ENCODE measurements around the gene ATP8B4.
"Not testable (repeated sequence)": the region's sequence is repeated elsewhere in the genome, so short reads cannot be mapped to it uniquely, and the experiment has no call there.

The ATP8B4 gene

DNA sequence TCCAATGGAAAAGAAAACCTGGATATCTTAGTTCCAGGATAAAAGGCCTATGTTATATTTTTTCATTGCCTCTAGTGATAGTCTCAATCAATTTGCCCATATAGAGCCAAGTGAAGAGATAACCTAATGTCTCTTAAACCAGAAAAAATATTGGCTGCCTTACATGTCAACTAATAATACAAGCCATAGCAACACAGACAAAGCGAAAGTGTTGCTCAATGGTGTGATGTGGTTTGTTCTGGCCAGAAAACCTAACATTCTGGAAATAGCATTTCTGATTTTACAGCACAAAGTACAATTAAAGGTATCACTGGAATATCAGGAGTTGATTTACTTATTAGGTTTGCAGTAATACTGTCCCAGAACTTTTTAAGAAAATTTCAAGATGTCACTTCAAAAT, 101.5 kb downstream of the ATP8B4 start:
- no peak for DNase-seq (ENCODE audit: low read depth)

DNA sequence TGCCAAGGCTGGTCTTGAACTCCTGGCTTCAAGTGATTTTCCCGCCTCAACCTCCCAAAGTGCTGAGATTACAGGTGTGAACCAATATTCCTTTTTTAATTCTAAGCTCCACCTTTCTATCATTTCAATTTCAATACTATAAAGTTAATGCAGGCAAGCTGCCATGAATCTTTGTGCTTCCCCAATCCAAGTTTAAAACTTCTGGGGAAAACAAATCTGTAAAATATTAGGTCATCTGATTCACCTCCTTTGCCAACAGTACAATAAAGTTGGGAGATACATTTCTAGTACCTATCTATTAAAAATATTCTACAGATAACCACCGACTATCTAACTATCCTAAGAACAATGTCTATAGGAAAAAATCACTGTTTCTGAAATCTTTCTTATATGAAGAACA, 102.1 kb downstream of the ATP8B4 start:
- DNase-seq (ENCODE audit: low read depth): no peak

- DNase-seq (ENCODE audit: low read depth): no peak
Measured at GRCh38 chr15:50012790-50013189, 106.2 kb downstream of the ATP8B4 start.

GRCh38 chr15:50009634-50010033, 109.4 kb downstream of the ATP8B4 start:
- DNase-seq (ENCODE audit: low read depth): no peak

GRCh38 chr15:50003786-50004334, 115.2 kb downstream of the ATP8B4 start:
- peak; percentile 28 for DNase-seq (ENCODE audit: low read depth)

GRCh38 chr15:49991587-49991986, 127.4 kb downstream of the ATP8B4 start:
- no peak for DNase-seq (ENCODE audit: low read depth)

- DNase-seq (ENCODE audit: low read depth): no peak
Measured at GRCh38 chr15:49990835-49991545, 128.0 kb downstream of the ATP8B4 start.

- no peak for DNase-seq (ENCODE audit: low read depth)
Measured at GRCh38 chr15:49989498-49989897, 129.5 kb downstream of the ATP8B4 start.

- DNase-seq (ENCODE audit: low read depth): no peak
Measured at GRCh38 chr15:49988766-49989165, 130.3 kb downstream of the ATP8B4 start.

- no peak for DNase-seq (ENCODE audit: low read depth)
Measured at GRCh38 chr15:49987896-49988295, 131.1 kb downstream of the ATP8B4 start.

- DNase-seq (ENCODE audit: low read depth): no peak
Measured at GRCh38 chr15:49987198-49987785, 131.7 kb downstream of the ATP8B4 start.

GRCh38 chr15:49986326-49986725, 132.7 kb downstream of the ATP8B4 start:
- no peak for DNase-seq (ENCODE audit: low read depth)

DNA sequence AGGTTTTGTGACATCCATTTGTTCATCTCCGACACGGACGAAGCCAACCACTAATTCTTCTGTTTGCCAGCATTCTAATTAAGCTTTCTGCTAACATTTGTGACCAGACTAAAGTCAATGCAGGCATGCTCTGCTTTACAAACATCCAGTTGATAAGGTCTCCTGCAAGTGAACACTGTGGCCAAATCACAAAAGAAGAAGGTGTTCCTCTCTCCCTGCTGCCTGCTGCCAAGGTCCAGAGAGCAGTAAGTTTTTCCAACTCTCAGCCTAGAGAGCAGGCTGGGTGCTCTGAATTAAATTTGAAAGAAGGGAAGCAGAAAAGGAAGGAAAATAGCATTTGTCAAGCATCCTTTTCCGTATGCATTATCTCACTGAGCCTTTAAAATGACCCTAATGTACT, 133.6 kb downstream of the ATP8B4 start:
- DNase-seq (ENCODE audit: low read depth): no peak

- no peak for DNase-seq (ENCODE audit: low read depth)
Measured at GRCh38 chr15:49984436-49984835, 134.6 kb downstream of the ATP8B4 start.

- DNase-seq (ENCODE audit: low read depth): no peak
Measured at GRCh38 chr15:49982584-49982983, 136.4 kb downstream of the ATP8B4 start.

GRCh38 chr15:49979705-49980382, 139.2 kb downstream of the ATP8B4 start:
- no peak for DNase-seq (ENCODE audit: low read depth)

DNA sequence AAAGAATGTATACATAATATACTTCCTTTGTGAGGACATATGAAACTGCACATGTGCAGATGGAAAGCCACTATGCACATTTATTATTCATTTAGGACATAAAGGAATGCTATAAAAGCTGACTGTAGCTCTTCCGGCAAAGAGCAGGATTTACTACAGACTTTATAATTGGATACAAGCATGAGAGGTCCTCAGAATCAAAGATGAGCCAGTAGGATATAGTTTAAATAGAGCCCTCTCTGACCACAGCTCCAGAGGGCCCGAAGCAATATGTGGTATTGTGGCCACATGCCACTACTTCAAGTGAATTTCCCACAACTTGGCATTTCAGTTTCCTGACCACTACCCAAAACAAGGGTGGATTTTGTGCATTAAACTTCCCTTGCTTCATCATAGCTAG, 140.9 kb downstream of the ATP8B4 start:
- DNase-seq (ENCODE audit: low read depth): no peak

GRCh38 chr15:49977306-49977705, 141.7 kb downstream of the ATP8B4 start:
- DNase-seq (ENCODE audit: low read depth): no peak

GRCh38 chr15:49964551-49964950, 154.5 kb downstream of the ATP8B4 start:
- no peak for DNase-seq (ENCODE audit: low read depth)

DNA sequence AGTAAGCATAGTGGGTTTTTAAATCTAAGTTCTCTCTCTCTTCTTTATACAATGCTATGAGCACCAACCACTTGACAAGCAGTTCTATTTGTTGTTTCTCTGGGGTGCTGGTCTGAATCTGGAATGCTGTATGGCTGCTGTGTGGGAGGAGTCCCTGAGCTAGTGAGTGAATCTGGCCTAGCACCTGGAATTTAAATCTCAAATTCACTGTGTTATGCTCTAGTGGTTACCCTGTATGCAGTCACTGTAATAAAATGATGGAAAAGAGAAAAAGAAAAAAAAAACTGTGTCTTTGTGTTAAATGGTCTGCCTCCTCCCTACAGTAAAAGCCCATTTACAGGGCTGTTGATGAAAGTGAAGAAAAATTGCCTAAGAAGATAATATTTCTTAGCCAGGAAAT, 155.0 kb downstream of the ATP8B4 start:
- no peak for DNase-seq (ENCODE audit: low read depth)

- DNase-seq (ENCODE audit: low read depth): not testable (repeated sequence)
Measured at GRCh38 chr15:49963033-49963772, 155.8 kb downstream of the ATP8B4 start.

DNA sequence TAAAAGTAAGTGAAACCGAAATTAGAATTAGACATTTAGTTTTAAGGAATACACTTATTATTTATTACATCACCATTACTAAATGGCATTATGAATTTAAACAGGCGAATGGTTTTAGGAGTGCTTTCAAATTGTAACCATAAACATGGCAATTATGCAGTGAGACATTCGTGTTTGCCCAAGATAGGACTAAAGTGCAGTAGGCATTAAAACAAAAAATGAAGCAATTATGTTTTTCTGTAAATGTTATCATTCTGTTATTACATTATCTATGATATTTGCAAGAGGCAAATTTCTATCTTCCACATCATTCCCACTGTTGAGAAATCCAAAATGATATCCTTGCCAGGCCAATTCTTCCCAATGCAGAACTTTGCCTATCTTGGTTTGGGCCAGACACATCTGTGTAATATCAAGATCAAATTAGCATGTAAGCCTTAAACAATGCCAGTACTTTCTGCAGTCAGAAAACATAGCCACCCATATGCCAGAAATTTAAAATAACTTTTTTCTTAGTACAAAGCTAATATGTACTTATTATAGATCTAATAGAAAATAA, 156.9 kb downstream of the ATP8B4 start:
- DNase-seq (ENCODE audit: low read depth): no peak
